Activated naive CD4-positive, alpha-beta T cell treated with anti-CD3 and anti-CD28 coated beads, Interleukin-2, amount 50 U/mL, for 72 hours (primary cell): ENCODE results near the gene SEMA4F. TPM values are rescaled to one million over a fixed set of nuclear protein-coding genes. Genes with fewer than 3 reads are reported as not detected.

Source experiments
- ATAC-seq, 2 donors: fragments of 150-1000 bp; cut with Tn5 transposase; 2 replicates each; pipeline ENCODE4 v1.10.0; 2021; ENCODE audit warnings: mild to moderate bottlenecking in 2 of 2, moderate library complexity in 2 of 2
- DNase-seq, 2 donors: peaks; one replicate each; pipeline ENCODE4 v3.0.0; 2021 to 2022; ENCODE audit warnings: low spot score in 2 of 2
- H3K27ac Mint-ChIP-seq, 2 donors: one replicate each; pipeline ENCODE4 v1.8.0; 2022; ENCODE audit warnings: mild to moderate bottlenecking in 2 of 2, mixed read lengths in 2 of 2
- H3K36me3 Mint-ChIP-seq, 2 donors: one replicate each; pipeline ENCODE4 v1.8.0; 2022; ENCODE audit warnings: mixed read lengths in 2 of 2
- H3K9me3 Mint-ChIP-seq, 2 donors: one replicate each; pipeline ENCODE4 v1.8.0; 2022; ENCODE audit warnings: mixed read lengths in 2 of 2
- total RNA-seq, 2 donors: library from RNA; stranded (reverse); gene quantifications; one replicate each; pipeline ENCODE4 v1.2.3, GENCODE V29; 2022

The SEMA4F gene
- total RNA-seq, 2 donors from 2014 or later: 4.7 to 4.8 TPM

- DNase-seq: peak; percentile 76 to 89
- peak; percentile 92 to 93 for ATAC-seq
- Mint-ChIP-seq H3K27ac (peak overlapping the region in 1 of 2 donors; percentile 5), H3K9me3 (no peaks in the 10 kb centered on the region), H3K36me3 (no peaks in the 10 kb centered on the region)
Measured at GRCh38 chr2:74715081-74715791, 61.2 kb downstream of the SEMA4F start.

DNA sequence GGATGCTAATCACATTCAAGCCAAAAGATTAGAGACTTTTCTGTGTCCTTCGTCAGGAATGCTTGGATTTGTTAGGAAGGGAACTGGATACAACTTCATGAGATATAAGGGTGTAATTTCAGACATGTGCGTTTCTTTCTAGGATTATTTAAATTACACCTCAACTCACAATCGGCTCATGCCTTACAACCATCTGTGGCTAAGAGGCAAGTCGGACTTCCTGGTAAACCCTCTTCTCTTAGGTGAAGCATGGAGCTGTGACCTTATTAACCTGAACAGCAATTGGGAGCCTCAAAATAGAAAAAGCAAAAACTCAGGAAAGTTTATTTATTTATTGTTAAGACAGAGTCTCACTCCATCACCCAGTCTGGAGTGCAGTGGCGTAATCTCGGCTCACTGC lies 61.8 kb downstream of the SEMA4F start:
- ATAC-seq (no peak), DNase-seq (no peak)
- H3K36me3 Mint-ChIP-seq: no peaks in the 10 kb centered on the region
- H3K9me3 Mint-ChIP-seq: no peaks in the 10 kb centered on the region
- no peak overlapping the region for H3K27ac Mint-ChIP-seq

DNA sequence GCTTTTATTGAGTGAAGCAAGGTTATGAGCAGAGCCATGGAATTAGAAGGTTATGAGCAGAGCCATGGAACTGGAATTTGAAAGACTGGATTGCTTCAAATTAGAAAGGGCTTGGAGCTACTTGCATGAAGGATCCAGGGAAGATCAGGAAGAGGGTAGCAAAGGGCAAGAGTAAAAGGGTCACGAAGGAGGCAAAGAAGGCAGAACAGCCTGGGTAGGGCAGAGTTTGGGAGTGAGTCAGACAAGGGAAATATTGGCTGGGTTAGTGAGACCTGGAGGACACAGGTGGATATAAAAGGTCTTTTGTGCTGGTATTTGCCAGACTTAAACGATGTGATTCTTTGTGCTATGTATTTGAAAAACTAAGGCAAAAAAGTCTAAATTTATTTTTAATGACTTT lies 65.0 kb downstream of the SEMA4F start:
- Mint-ChIP-seq H3K9me3 (no peaks in the 10 kb centered on the region), H3K27ac (no peak overlapping the region), H3K36me3 (no peaks in the 10 kb centered on the region)
- ATAC-seq: no peak
- DNase-seq: no peak

- Mint-ChIP-seq H3K36me3 (no peaks in the 10 kb centered on the region), H3K27ac (no peak overlapping the region), H3K9me3 (no peaks in the 10 kb centered on the region)
- ATAC-seq (no peak), DNase-seq (no peak)
Measured at GRCh38 chr2:74721316-74721715, 67.3 kb downstream of the SEMA4F start.

DNA sequence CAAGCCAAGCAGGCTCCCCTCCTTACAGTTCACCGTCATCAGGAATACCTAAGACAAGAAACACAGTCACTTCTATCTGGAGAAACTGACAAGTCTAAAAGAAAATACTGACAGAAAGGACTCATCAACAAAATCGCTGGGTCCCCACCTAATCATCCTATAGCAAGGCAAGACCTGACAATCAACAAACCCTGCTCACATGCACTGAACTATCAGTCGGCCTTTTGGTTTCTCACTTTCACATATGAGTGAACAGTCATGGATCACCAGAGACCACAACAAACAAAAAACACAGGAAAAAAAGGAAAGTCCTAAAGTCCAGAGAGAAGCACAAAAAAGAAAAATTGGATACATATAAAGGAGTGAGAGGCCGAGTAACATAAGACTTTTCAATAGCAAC lies 70.4 kb downstream of the SEMA4F start:
- Mint-ChIP-seq H3K36me3 (no peaks in the 10 kb centered on the region), H3K9me3 (no peaks in the 10 kb centered on the region), H3K27ac (no peak overlapping the region)
- DNase-seq (no peak), ATAC-seq (no peak)

GRCh38 chr2:74725287-74725686 lies 71.2 kb downstream of the SEMA4F start:
- Mint-ChIP-seq H3K36me3 (peaks cover 0 to 2% of the 10 kb centered on the region in 2 donors), H3K27ac (no peak overlapping the region), H3K9me3 (no peaks in the 10 kb centered on the region)
- ATAC-seq: no peak
- DNase-seq: no peak

GRCh38 chr2:74728842-74729241 lies 74.8 kb downstream of the SEMA4F start:
- no peaks in the 10 kb centered on the region for H3K9me3 Mint-ChIP-seq
- H3K36me3 Mint-ChIP-seq: peaks cover 0 to 13% of the 10 kb centered on the region in 2 donors
- no peak for ATAC-seq
- no peak overlapping the region for H3K27ac Mint-ChIP-seq
- DNase-seq: no peak

- H3K36me3 Mint-ChIP-seq: peaks cover 0 to 13% of the 10 kb centered on the region in 2 donors
- no peak for DNase-seq
- no peak overlapping the region for H3K27ac Mint-ChIP-seq
- ATAC-seq: no peak
- no peaks in the 10 kb centered on the region for H3K9me3 Mint-ChIP-seq
Measured at GRCh38 chr2:74730530-74730929, 76.5 kb downstream of the SEMA4F start.

Other genes starting within 250 kb of the SEMA4F start
- gene C2orf81, start 232.6 kb upstream of the SEMA4F start, total RNA-seq: 1 to 10 TPM; 2.1 to 6.4 TPM
- 100 to 1,000 TPM in 1 of 2 donors, 10 to 100 TPM in 1; 14.3 to 173 TPM for gene WDR54, start 232.5 kb upstream of the SEMA4F start, total RNA-seq
- 1 to 10 TPM in 1 of 2 donors, under 1 TPM in 1; 0.91 to 4.6 TPM for gene RTKN, start 212.3 kb upstream of the SEMA4F start, total RNA-seq
- gene INO80B, start 199.2 kb upstream of the SEMA4F start, total RNA-seq: 10 to 100 TPM; 26.2 to 50.3 TPM
- gene WBP1, start 195.8 kb upstream of the SEMA4F start, total RNA-seq: 10 to 100 TPM; 33.5 to 58.6 TPM
- 10 to 100 TPM; 61.8 to 64.7 TPM for gene MOGS, start 188.9 kb upstream of the SEMA4F start, total RNA-seq
- gene MRPL53, start 181.6 kb upstream of the SEMA4F start, total RNA-seq: 10 to 100 TPM; 82.4 to 99.4 TPM
- 10 to 100 TPM; 16.4 to 25.3 TPM for gene CCDC142, start 171.2 kb upstream of the SEMA4F start, total RNA-seq
- 10 to 100 TPM; 30.3 to 35.0 TPM for gene TTC31, start 171.2 kb upstream of the SEMA4F start, total RNA-seq
- gene LBX2, start 154.6 kb upstream of the SEMA4F start, total RNA-seq: under 1 TPM; 0.36 to 0.39 TPM
- 10 to 100 TPM; 26.2 to 39.9 TPM for gene PCGF1, start 146.6 kb upstream of the SEMA4F start, total RNA-seq
- gene TLX2, start 139.8 kb upstream of the SEMA4F start, total RNA-seq: under 1 TPM; 0.19 to 0.25 TPM
- 1 to 10 TPM in 1 of 2 donors, under 1 TPM in 1; 0.29 to 2.3 TPM for gene DQX1, start 128.0 kb upstream of the SEMA4F start, total RNA-seq
- 10 to 100 TPM; 42.3 to 97.1 TPM for gene AUP1, start 124.5 kb upstream of the SEMA4F start, total RNA-seq
- gene HTRA2, start 124.3 kb upstream of the SEMA4F start, total RNA-seq: 10 to 100 TPM; 57.5 to 84.4 TPM
- gene LOXL3, start 100.3 kb upstream of the SEMA4F start, total RNA-seq: 1 to 10 TPM in 1 of 2 donors, under 1 TPM in 1; 0.20 to 1.5 TPM
- gene DOK1, start 99.5 kb upstream of the SEMA4F start, total RNA-seq: 10 to 100 TPM; 23.6 to 25.6 TPM
- gene M1AP, start 5.9 kb upstream of the SEMA4F start, total RNA-seq: not detected
- gene HK2, start 179.9 kb downstream of the SEMA4F start, total RNA-seq: 10 to 100 TPM; 18.5 to 84.5 TPM